ENCODE results near the gene ANKDD1B.
"Not testable (repeated sequence)": the region's sequence is repeated elsewhere in the genome, so short reads cannot be mapped to it uniquely, and the experiment has no call there.

The ANKDD1B gene

DNA sequence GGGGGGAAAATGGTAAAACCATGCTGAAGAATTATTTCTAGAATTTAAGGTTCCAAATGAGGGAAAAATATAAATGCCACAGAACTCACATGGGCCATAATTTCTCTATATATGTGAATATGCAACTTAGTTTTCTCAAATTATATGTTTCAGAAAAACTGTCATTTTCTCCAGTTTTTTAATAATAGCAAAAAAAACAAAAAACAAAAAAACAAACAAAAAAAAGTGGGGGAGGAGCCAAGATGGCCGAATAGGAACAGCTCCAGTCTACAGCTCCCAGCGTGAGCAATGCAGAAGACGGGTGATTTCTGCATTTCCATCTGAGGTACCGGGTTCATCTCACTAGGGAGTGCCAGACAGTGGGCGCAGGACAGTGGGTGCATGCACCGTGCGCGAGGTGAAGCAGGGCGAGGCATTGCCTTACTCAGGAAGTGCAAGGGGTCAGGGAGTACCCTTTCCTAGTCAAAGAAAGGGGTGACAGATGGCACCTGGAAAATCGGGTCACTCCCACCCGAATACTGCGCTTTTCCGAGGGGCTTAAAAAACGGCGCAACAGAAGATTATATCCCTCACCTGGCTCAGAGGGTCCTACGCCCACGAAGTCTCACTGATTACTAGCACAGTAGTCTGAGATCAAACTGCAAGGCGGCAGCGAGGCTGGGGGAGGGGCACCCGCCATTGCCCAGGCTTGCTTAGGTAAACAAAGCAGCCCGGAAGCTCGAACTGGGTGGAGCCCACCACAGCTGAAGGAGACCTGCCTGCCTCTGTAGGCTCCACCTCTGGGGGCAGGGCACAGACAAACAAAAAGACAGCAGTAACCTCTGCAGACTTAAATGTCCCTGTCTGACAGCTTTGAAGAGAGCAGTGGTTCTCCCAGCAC, 84.5 kb downstream of the ANKDD1B start:
- in situ Hi-C loops (cut with MboI; ENCODE audit: low sequenced_read_pairs), result not testable (repeated sequence)

DNA sequence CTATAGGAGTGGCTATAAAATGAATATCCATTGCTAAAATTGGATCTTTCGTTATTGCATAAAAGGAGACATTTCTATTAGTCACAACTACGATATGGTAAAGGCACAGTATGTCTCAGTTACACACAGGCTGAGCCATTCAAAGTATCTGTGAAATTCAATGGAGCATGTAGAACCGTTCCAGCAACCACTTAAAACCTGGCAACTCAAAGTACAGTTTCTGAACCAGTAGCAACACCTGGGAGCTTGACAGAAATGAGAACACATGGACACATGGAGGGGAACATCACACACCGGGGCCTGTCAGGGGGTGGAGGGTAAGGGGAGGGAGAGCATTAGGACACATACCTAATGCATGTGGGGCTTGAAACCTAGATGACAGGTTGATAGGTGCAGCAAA, 90.6 kb downstream of the ANKDD1B start:
- in situ Hi-C loops (cut with MboI; ENCODE audit: low sequenced_read_pairs), result no loop called here

DNA sequence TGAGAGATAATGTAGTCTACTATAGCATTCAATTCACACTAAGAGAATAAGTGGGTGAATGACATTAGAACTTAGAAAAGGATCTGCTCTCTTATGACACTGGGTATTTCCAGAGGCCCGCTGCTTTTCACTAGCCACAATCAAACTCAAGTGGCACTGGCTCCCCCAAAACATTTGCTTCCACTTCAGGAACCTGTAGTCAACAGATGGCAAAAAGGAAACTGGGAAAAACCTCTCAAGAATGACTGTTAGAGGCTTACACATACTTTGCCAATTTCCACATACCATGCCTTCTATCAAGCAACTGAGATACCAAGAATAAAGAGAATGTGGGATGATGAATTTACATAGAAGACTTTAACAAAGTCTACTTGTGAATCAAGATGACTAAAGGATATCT, 94.8 kb downstream of the ANKDD1B start:
- in situ Hi-C loops (cut with MboI; ENCODE audit: low sequenced_read_pairs), result no loop called here

DNA sequence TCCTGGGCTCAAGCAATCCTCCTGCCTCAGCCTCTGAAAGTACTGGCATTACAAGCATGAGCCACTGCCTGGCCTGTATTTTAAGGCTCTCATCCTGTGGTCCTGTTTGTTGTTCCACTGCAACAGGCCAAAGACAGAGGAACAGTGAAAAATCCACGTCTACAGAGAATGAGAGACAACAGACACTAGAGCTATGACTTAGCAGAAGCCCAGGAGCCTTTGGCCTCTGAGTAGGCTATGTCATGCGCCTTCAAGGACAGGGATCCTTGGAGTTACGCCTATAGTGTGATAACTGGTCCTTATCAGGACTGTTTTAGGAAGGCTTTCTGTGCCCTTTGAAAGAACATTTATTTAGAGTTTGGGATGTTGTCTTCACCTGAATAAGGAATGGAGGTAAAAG, 95.5 kb downstream of the ANKDD1B start:
- in situ Hi-C loops (cut with MboI; ENCODE audit: low sequenced_read_pairs), result no loop called here

DNA sequence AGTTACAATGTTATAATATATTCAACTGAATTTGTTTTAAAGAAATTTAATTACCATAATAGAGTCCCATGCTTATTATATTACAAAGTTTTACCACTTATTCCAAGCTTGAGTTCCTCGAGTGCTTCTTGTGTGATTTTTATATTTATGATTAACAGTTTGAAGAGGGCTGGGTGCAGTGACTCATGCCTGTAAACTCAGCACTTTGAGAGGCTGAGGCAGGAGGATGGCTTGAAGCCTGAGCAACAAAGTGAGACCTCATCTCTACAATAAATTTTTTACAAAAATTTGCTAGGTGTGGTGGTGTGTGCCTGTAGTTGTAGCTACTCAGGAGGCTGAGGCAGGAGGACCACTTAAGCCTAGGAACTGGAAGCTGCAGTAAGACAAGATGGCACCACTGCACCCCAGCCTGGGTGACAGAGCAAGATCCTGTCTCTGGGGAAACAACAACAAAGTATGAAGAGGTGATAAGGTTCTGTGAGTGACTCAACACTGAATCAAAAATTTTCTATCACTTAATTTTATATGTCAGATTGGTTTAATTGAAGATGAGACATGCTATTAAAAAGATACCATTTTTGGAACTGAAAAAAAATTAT, 96.8 kb downstream of the ANKDD1B start:
- in situ Hi-C loops (cut with MboI; ENCODE audit: low sequenced_read_pairs), result no loop called here

DNA sequence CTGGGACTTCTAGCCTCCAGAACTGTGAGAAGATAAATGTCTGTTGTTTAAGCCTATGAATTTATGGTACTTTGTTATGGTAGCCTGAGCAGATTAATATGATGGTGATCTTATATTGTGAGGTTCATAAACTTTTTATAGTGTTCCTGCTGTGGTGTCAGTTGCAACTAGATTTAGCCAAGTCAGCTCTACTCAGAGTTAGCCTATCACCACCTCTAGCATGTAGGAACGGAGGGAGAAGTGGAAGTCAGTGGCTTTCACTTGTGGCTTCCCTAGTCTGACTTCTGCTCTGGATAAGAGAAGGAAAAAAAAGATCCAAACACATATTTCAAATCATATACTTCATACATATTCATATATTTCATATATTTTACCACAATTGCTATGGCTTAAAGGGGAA, 99.4 kb downstream of the ANKDD1B start:
- in situ Hi-C loops (cut with MboI; ENCODE audit: low sequenced_read_pairs), result no loop called here

DNA sequence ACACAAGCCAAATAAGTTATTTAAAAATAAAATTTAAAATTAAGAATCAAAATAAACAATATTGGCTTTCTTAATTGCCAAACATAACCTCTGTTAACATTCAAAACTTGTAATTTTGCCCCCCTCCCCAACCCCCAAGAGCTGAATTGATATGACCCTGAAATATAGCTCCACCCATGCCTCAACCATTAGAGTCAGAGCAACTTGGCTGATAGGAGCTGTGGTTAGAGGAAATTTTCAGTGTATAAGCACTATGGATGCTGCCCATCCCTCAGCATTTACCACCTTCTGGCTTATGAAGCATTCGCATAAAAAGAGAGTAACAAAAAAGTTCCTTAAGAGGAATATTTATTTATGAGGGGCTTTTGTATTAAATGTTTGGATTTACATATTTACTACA, 99.9 kb downstream of the ANKDD1B start:
- in situ Hi-C loops (cut with MboI; ENCODE audit: low sequenced_read_pairs), result no loop called here

DNA sequence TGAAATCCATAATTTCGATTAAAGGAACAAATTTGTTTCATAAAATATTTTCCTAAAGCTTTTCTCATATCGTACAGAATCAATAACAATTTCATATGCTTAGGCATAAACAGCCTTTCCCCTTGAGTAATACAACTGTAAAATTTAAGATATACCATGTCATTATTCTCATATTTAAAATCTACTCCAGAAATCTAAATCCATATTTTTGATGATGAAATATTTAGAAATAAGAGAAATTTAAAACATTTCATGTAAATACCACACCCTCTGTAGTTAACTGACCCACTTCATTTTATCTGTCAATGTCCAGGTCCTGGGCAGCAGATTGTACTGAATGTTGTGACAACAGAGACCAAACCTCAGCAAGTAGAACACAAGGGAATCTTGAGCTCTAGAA, 100.8 kb downstream of the ANKDD1B start:
- in situ Hi-C loops (cut with MboI; ENCODE audit: low sequenced_read_pairs), result no loop called here

DNA sequence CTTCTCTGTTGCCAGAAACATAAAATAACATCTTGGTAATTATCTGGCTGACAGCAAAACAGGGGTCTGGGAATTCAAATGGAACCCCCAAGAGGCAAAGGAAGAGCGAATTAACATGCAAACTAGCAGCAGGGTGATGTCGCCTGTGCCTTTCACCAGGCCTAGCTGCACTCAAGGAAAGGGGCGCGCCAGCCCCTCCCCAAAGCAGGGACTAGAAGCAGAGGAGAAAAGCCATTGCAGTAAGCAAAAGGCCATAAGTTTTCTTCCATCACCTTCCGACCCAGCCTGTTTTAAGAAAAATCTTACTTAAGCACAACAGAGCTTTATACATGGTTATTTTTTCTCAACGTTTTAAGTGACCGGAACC, 105.4 kb downstream of the ANKDD1B start:
- in situ Hi-C loops (cut with MboI; ENCODE audit: low sequenced_read_pairs), result no loop called here

DNA sequence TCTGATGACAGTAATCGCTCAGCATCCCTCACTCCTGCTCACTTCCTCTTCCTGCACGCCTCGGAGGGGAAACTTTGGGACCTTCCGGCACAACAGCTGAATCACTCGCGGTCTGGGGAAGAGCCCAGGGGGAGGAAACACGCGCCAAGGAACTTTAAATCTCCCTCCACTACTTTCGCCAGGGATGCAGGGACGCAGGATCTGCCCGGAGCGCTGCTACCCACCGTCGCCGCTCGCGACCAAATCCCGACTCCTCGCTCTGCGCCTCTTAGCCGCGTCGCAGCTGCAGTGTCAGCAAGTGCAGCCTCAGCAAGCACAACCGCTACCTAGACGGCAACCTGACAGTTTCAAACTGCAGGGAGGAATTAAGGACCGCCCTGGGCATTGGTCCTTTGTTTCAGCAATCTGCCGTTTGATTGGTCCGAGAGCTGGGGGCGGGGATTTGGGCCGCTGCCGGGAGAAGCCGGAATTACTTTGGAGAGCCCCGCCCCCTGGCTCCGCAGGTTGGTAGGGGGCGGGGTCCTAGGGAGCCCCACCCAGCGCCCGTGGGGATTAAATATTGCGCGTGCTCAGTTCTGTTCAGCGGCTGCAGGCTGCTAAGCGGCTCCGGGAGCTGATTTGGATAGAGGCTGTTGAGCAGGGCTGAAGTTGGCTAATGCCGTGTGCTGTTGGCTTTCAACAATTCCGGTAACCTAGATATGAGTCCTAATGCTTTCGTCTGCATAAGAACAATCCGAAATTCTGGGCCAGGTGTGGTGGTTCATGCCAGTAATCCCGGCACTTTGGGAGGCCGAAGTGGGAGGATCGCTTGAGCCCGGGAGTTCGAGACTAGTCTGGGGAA, 106.0 kb downstream of the ANKDD1B start, which contains the start of gene POC5:
TSS of gene POC5 (minus strand) at position 356 of the 841 bp plus-strand sequence. CDS start 4,500 bp downstream, outside the sequence.
- in situ Hi-C loops (cut with MboI; ENCODE audit: low sequenced_read_pairs), result no loop called here

DNA sequence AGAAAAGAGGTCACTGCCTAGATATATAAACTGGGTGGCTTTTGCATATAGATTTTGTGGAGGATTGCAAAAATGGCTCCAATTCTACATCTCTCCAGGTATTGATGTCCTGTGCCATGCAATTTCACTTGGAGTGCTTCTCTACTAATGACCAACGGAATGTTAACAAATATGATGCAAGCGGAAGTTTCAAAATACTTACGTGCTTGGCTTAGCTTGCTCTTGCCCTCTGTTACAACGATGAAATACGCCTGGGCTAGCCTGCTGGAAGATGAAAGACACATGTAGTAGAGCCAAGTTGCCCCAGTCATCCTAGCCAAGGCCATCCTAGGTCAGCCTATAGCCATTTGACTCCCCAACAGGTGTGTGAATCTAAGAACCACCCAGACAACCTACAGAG, 109.6 kb downstream of the ANKDD1B start:
- in situ Hi-C loops (cut with MboI; ENCODE audit: low sequenced_read_pairs), result no loop called here

Measured in hTERT RPE-1 (cell line).